Activated CD8-positive, alpha-beta memory T cell treated with anti-CD3 and anti-CD28 coated beads for 1 hour (primary cell): Measurements from ENCODE around the gene WDR41.
"Not testable (repeated sequence)": the region's sequence is repeated elsewhere in the genome, so short reads cannot be mapped to it uniquely, and the experiment has no call there.

Experiments used
- DNase-seq, 2 donors: peaks; one replicate each; pipeline ENCODE4 v3.0.0-alpha.2; 2020; ENCODE audit warnings: low read depth in 1 of 2; ENCODE audit errors: extremely low read depth in 1 of 2

The WDR41 gene

GRCh38 chr5:77413049-77413448 lies 79.1 kb downstream of the WDR41 start:
- no peak for DNase-seq

GRCh38 chr5:77409870-77410621 lies 82.1 kb downstream of the WDR41 start:
- no peak for DNase-seq

GRCh38 chr5:77407152-77407551 lies 85.0 kb downstream of the WDR41 start:
- DNase-seq: no peak

GRCh38 chr5:77402796-77403195 lies 89.3 kb downstream of the WDR41 start:
- DNase-seq: no peak

- DNase-seq: no peak
Measured at GRCh38 chr5:77400645-77401044, 91.5 kb downstream of the WDR41 start.

- DNase-seq: no peak
Measured at GRCh38 chr5:77398896-77399295, 93.2 kb downstream of the WDR41 start.

GRCh38 chr5:77398458-77398857 lies 93.7 kb downstream of the WDR41 start:
- no peak for DNase-seq

- no peak for DNase-seq
Measured at GRCh38 chr5:77397686-77398292, 94.3 kb downstream of the WDR41 start.

GRCh38 chr5:77396017-77396416 lies 96.1 kb downstream of the WDR41 start:
- DNase-seq: no peak

- DNase-seq: no peak
Measured at GRCh38 chr5:77394064-77394715, 97.9 kb downstream of the WDR41 start.

- no peak for DNase-seq
Measured at GRCh38 chr5:77391240-77391765, 100.8 kb downstream of the WDR41 start.

GRCh38 chr5:77390795-77391194 lies 101.3 kb downstream of the WDR41 start:
- no peak for DNase-seq

GRCh38 chr5:77390221-77390620 lies 101.9 kb downstream of the WDR41 start:
- DNase-seq: no peak

GRCh38 chr5:77389746-77390145 lies 102.4 kb downstream of the WDR41 start:
- DNase-seq: no peak

GRCh38 chr5:77386340-77386739 lies 105.8 kb downstream of the WDR41 start:
- not testable (repeated sequence) for DNase-seq

- DNase-seq: not testable (repeated sequence)
Measured at GRCh38 chr5:77383336-77383735, 108.8 kb downstream of the WDR41 start.
